PC-3 (cell line): ENCODE results near the gene MUC6. TPM values are rescaled to one million over a fixed set of nuclear protein-coding genes. Genes with fewer than 3 reads are reported as not detected.

Source experiments
- ATAC-seq: fragments of 200-7000 bp; cut with Tn5 transposase; 2 replicates; pipeline ENCODE4 v1.9.1; 2020; ENCODE audit warnings: mild to moderate bottlenecking, moderate library complexity
- BruUV-seq: library from RNA; stranded (reverse); fragments of 400-500 nt; replicated peaks from 2 replicates; lab custom pipeline; 2021; lab: Mats Ljungman, UMichigan
- CTCF ChIA-PET: fragments of 300-600 bp; sonication (Branson Sonifier 250); formaldehyde crosslinking; loops from one replicate; lab custom pipeline; 2022; ENCODE audit warnings: antibody characterized with exemption; lab: Charles Lee
- POLR2A ChIA-PET: fragments of 300-600 bp; sonication (Branson Sonifier 250); formaldehyde crosslinking; loops from one replicate; lab custom pipeline; 2022; ENCODE audit warnings: antibody characterized with exemption; ENCODE audit not compliant: unreplicated experiment; lab: Charles Lee
- DNase-seq: peaks from one replicate; pipeline ENCODE4 v3.0.0-alpha.2; 2015
- H2AFZ ChIP-seq: fragments of 300-600 bp; sonication (generic); 2 replicates; pipeline ENCODE4 v1.6.0; 2016; ENCODE audit warnings: antibody characterized with exemption, low read length
- H3F3A ChIP-seq: fragments of 300-600 bp; sonication (generic); one replicate; pipeline ENCODE4 v1.6.0; 2017; ENCODE audit warnings: antibody characterized with exemption, low read length, control low read depth, mild to moderate bottlenecking; ENCODE audit not compliant: unreplicated experiment
- H3K27ac ChIP-seq: fragments of 300-600 bp; sonication (generic); 2 replicates; pipeline ENCODE4 v1.5.1; 2016; ENCODE audit warnings: mild to moderate bottlenecking, low read length
- H3K27me3 ChIP-seq: fragments of 300-600 bp; sonication (generic); 2 replicates; pipeline ENCODE4 v1.6.1; 2016; ENCODE audit warnings: low read length, mixed read lengths
- H3K36me3 ChIP-seq: fragments of 300-600 bp; sonication (generic); 2 replicates; pipeline ENCODE4 v1.6.1; 2016; ENCODE audit warnings: low read depth, mixed run types, low read length, mixed read lengths
- H3K4me1 ChIP-seq: fragments of 300-600 bp; sonication (generic); 2 replicates; pipeline ENCODE4 v1.5.1; 2016; ENCODE audit warnings: low read length; ENCODE audit not compliant: insufficient read depth
- H3K4me2 ChIP-seq: fragments of 300-600 bp; sonication (generic); 2 replicates; pipeline ENCODE4 v1.6.0; 2016; ENCODE audit warnings: low read length
- H3K4me3 ChIP-seq: fragments of 300-600 bp; sonication (generic); 2 replicates; pipeline ENCODE4 v1.5.1; 2016; ENCODE audit warnings: mild to moderate bottlenecking, low read length, mixed read lengths
- H3K79me2 ChIP-seq: fragments of 300-600 bp; sonication (generic); 2 replicates; pipeline ENCODE4 v1.6.1; 2017; ENCODE audit warnings: low read length, mixed read lengths
- H3K9ac ChIP-seq: fragments of 300-600 bp; sonication (generic); 2 replicates; pipeline ENCODE4 v1.6.0; 2016; ENCODE audit warnings: mild to moderate bottlenecking, low read length
- H3K9me2 ChIP-seq: fragments of 300-600 bp; sonication (generic); replicated peaks from 2 replicates; pipeline ENCODE4 v1.6.1; 2016; ENCODE audit warnings: mixed run types, low read length, mixed read lengths
- H3K9me3 ChIP-seq: fragments of 300-600 bp; sonication (generic); 2 replicates; pipeline ENCODE4 v1.6.1; 2016; ENCODE audit warnings: low read length, mixed read lengths
- H4K20me1 ChIP-seq: fragments of 300-600 bp; sonication (generic); 2 replicates; pipeline ENCODE4 v1.6.1; 2016; ENCODE audit warnings: low read length, mixed read lengths
- EZH2 ChIP-seq: fragments of 300-600 bp; sonication (generic); IDR thresholded peaks from one replicate; pipeline ENCODE4 v1.6.1; 2017; ENCODE audit warnings: antibody characterized with exemption, mild to moderate bottlenecking, low read length; ENCODE audit not compliant: unreplicated experiment
- EZH2phosphoT487 ChIP-seq: fragments of 300-600 bp; sonication (generic); IDR thresholded peaks from 2 replicates; pipeline ENCODE4 v1.6.1; 2018; ENCODE audit warnings: mild to moderate bottlenecking, antibody characterized with exemption, low read length, borderline replicate concordance
- intact Hi-C: fragments of 100-400 bp; cut with micrococcal nuclease; formaldehyde crosslinking; loops from 2 replicates; pipeline ENCODE4 v1.9.0; 2023
- total RNA-seq: library from RNA; depleted of rRNA; stranded (reverse); fragments of >200 nt; gene quantifications from 2 replicates; pipeline ENCODE4 v1.2.3, GENCODE V29; 2014; rRNA removed
- TF ChIP-seq, protein P1 (sequence below): fragments of 300-600 bp; sonication (generic); conservative IDR thresholded peaks from 2 replicates; pipeline ENCODE4 v1.5.1; 2017; ENCODE audit warnings: antibody characterized with exemption, low read depth, mild to moderate bottlenecking, low read length

MUC6 gene
- total RNA-seq, 1 experiment from 2014 or later, result 0.18 TPM

GRCh38 chr11:963852-964251 is 72.7 kb downstream of the MUC6 start:
- H3K9ac ChIP-seq, result no peak overlapping the region
- no peaks in the 10 kb centered on the region for H3K9me3 ChIP-seq
- H2AFZ ChIP-seq, result no peak overlapping the region
- H3K4me1 ChIP-seq, result peaks cover 6% of the 10 kb centered on the region; the same call in 1 of the 2 replicates
- peaks cover 14% of the 10 kb centered on the region for H3K36me3 ChIP-seq
- H3F3A ChIP-seq, result no peaks in the 10 kb centered on the region
- intact Hi-C loops, result no loop called here
- CTCF ChIA-PET, result no interaction called here
- ATAC-seq (no peak), DNase-seq (no peak)
- no TSS peak for BruUV-seq
- no peak overlapping the region for H3K4me2 ChIP-seq
- POLR2A ChIA-PET, result no interaction called here
- H3K27me3 ChIP-seq, result no peaks in the 10 kb centered on the region
- no peak overlapping the region for H3K27ac ChIP-seq
- H3K9me2 ChIP-seq, result no peaks in the 10 kb centered on the region
- H3K79me2 ChIP-seq, result peaks cover 3% of the 10 kb centered on the region; the same call in 1 of the 2 replicates
- TF ChIP-seq EZH2 (no peak), EZH2phosphoT487 (no peak)
- TF ChIP-seq, protein P1, sequence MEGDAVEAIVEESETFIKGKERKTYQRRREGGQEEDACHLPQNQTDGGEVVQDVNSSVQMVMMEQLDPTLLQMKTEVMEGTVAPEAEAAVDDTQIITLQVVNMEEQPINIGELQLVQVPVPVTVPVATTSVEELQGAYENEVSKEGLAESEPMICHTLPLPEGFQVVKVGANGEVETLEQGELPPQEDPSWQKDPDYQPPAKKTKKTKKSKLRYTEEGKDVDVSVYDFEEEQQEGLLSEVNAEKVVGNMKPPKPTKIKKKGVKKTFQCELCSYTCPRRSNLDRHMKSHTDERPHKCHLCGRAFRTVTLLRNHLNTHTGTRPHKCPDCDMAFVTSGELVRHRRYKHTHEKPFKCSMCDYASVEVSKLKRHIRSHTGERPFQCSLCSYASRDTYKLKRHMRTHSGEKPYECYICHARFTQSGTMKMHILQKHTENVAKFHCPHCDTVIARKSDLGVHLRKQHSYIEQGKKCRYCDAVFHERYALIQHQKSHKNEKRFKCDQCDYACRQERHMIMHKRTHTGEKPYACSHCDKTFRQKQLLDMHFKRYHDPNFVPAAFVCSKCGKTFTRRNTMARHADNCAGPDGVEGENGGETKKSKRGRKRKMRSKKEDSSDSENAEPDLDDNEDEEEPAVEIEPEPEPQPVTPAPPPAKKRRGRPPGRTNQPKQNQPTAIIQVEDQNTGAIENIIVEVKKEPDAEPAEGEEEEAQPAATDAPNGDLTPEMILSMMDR, result no peak
- H3K4me3 ChIP-seq, result no peak overlapping the region
- H4K20me1 ChIP-seq, result no peaks in the 10 kb centered on the region

Other genes with a start within 250 kb of the MUC6 start
- not detected in 2 replicates for gene CEND1, start 246.6 kb downstream of the MUC6 start, total RNA-seq
- gene SLC25A22, start 238.4 kb downstream of the MUC6 start, total RNA-seq, result 32.7 and 42.3 TPM in 2 replicates
- gene PIDD1, start 231.5 kb downstream of the MUC6 start, total RNA-seq, result 11.7 and 14.9 TPM in 2 replicates
- gene RPLP2, start 226.8 kb downstream of the MUC6 start, total RNA-seq, result 897 and 964 TPM in 2 replicates
- 40.2 and 41.4 TPM in 2 replicates for gene PNPLA2, start 217.8 kb downstream of the MUC6 start, total RNA-seq
- 10.6 and 19.8 TPM in 2 replicates for gene CRACR2B, start 208.8 kb downstream of the MUC6 start, total RNA-seq
- 469 and 490 TPM in 2 replicates for gene CD151, start 203.8 kb downstream of the MUC6 start, total RNA-seq
- gene POLR2L, start 194.2 kb downstream of the MUC6 start, total RNA-seq, result 661 and 1,148 TPM in 2 replicates
- gene TSPAN4, start 193.9 kb downstream of the MUC6 start, total RNA-seq, result 121 and 138 TPM in 2 replicates
- 70.2 and 116 TPM in 2 replicates for gene CHID1, start 125.9 kb downstream of the MUC6 start, total RNA-seq
- 29.6 and 42.8 TPM in 2 replicates for gene AP2A2, start 110.8 kb downstream of the MUC6 start, total RNA-seq
- gene MUC2, start 38.2 kb upstream of the MUC6 start, total RNA-seq, result 0.26 and 0.40 TPM in 2 replicates
- gene MUC5AC, start 121.2 kb upstream of the MUC6 start, total RNA-seq, result 0.11 and 0.35 TPM in 2 replicates
- gene MUC5B, start 186.3 kb upstream of the MUC6 start, total RNA-seq, result 24.3 and 33.0 TPM in 2 replicates